NCI-H524 (cell line): ENCODE measurements around the gene ITPRIPL1.

Source experiments
- DNase-seq, 2 experiments: peaks; one replicate each; lab custom pipeline; 2025; lab: John Stamatoyannopoulos, UW

The ITPRIPL1 gene

DNA sequence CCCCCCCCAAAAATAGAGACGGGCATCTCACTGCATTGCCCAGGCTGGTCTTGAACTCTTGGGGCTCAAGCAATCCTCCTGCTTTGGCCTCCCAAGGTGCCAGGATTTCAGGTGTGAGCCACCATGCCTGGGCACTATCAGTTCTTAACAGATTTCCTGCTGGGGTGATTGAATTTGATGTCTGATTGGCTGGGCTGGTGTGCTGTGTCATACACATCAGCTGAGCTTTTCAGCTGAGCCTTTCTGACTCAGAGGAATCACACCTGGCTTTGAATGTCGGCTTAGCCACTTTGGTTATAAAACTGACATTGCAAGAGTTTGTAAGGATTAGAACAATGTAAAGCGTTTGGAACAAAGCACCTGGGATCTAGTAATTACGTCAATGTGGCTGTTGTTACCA, 29.4 kb downstream of the ITPRIPL1 start:
- DNase-seq = no peak

- no peak for DNase-seq
Measured at GRCh38 chr2:96356889-96357288, 31.8 kb downstream of the ITPRIPL1 start.

DNA sequence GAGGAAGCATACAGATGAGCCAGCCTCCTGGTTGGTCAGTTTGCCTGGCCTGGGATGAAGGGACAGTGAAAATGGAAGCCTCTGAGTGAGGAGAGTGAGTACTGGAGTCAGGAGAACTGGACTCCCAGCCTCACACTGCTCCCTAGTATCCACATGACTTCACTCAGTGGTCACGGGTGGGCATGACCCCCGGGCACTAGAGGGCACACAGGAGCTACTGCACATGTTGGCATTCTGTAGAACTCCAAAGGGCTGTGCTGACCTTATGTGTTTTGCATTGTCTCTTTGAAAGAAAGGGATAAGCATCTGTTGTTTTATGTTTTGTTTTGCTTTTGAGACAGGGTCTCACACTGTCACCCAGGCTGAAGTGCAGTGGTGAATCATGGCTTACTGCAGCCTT, 34.2 kb downstream of the ITPRIPL1 start:
- DNase-seq = peak in 1 of 2 experiments; percentile 28

- DNase-seq = no peak
Measured at GRCh38 chr2:96359866-96360265, 34.7 kb downstream of the ITPRIPL1 start.

DNA sequence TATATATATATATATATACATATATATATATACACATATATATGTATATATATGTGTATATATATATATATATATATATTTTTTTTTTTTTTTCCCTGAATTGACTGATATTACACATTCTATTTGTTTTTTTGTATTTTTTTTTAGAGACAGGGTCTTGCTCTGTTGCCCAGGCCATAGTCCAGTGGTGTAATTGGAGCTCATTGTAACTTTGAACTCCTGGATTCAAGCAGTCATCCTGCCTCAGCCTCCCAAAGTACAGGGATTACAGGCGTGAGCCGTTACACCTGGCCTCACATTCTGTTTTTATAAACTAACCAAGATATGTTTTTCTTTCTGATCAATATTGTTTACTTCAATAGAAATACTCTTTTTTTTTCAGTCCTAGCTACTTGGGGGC, 36.6 kb downstream of the ITPRIPL1 start:
- DNase-seq = no peak

DNA sequence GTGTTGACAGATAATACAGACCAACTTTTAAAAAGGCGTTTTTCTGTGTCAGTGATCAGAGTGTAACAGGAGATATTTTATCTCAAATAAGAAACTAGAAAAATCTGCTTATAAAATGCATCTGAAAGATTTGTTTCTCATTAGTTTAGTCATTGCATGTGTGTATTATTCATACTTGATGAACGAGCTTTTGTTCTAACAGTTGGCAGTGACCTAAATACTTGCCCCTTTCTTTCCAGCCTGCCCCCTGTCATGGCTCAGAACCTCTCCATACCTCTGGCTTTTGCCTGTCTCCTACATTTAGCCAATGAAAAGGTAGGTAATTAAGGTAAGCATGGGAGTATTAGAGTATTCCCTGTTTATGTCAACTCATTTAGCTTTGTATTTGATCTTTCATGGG, 44.1 kb downstream of the ITPRIPL1 start:
- DNase-seq = no peak

GRCh38 chr2:96374211-96374951, 49.3 kb downstream of the ITPRIPL1 start:
- DNase-seq = no peak
